ENCODE results near the gene CLEC6A.

DNA sequence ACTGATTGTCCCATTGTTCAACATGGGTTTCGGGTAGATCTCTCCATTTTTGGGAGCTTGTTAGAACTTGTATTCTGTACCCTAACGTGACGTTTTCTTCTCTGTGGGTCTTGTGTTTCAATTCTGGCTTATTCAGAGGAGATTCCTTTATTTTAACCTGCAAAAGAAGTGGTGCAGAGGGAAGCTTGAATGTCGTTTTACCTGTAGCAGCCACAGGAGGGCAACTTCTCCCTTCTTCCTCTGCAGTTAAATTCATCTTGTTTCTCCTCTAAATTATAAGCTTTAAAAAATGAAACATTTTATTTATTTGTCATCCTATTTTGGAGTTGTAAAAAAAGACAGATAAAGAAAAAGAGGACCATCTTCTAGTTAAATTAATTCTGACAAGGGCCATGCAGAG lies 43.9 kb downstream of the CLEC6A start:
- TF ChIP-seq CTCF (IDR thresholded peaks at IDR 0.05) = no peak
- TF ChIP-seq POLR2A (IDR thresholded peaks at IDR 0.05) = no peak
